Astrocyte (in vitro differentiated cells and primary cell): Measurements from ENCODE around the gene CD276.

Source experiments
- CTCF ChIP-seq: IDR thresholded peaks from 2 replicates; pipeline ENCODE4 v1.5.1; 2011; ENCODE audit warnings: low read depth, mild to moderate bottlenecking, inconsistent platforms, low read length, moderate library complexity; ENCODE audit not compliant: insufficient read depth
- EZH2 ChIP-seq: IDR thresholded peaks from 2 replicates; pipeline ENCODE4 v1.6.1; 2012; ENCODE audit warnings: mild to moderate bottlenecking, low read length, inconsistent platforms; ENCODE audit not compliant: insufficient read depth

DNA sequence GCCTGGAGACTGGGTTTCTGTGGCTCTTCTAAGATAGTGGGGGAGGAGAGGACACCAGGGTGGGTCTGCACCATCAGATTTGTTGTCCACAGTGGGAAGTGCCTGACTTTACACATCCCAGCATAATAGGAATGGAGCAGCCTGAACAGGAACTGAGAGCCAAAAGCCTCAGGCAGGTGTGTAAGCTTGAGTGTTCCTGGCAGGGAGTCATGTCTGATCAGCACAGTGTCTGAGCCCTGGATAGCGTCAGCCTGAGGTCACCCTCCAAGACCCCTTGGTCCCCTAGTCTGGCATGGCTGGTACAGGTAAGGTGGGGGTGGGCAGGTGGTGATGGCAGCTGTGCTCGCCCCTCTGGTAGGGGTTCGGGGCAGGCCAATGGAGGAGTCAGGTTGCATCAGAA, 48.7 kb downstream of the CD276 start:
- TF ChIP-seq CTCF (no peak), EZH2 (no peak)
